ENCODE data around the gene ROR2. TPM values are rescaled to one million over a fixed set of nuclear protein-coding genes. Genes with fewer than 3 reads are reported as not detected.

Gene ROR2
- total RNA-seq, 1 experiment from 2014 or later: 5.9 TPM

- in situ Hi-C loops (cut with HindIII; ENCODE audit: low pct_unique_long_range_greater_than_20kb, low sequenced_read_pairs) (no loop called here), intact Hi-C loops (cut with micrococcal nuclease; ENCODE audit: unreplicated experiment) (no loop called here)
- TF ChIP-seq POLR2AphosphoS5 (IDR thresholded peaks at IDR 0.05; ENCODE audit: low read depth, low read length) (no peak), CTCF (IDR thresholded peaks at IDR 0.05) (no peak), REST (IDR thresholded peaks at IDR 0.05; ENCODE audit: insufficient read depth in 1 of 2, low read depth in 2 of 2, low read length in 1 of 2) (no peak)
- no peak overlapping the region for H3K4me3 ChIP-seq (ENCODE audit: low read depth in 2 of 2, low read length in 2 of 2)
- BruUV-seq (replicated peaks): no TSS peak
- no peaks in the 10 kb centered on the region for H3K27me3 ChIP-seq (ENCODE audit: control insufficient read depth, insufficient read depth, low read length)
- no peaks in the 10 kb centered on the region for H3K9me3 ChIP-seq (ENCODE audit: control insufficient read depth, insufficient read depth, low read depth, low read length)
- H3K36me3 ChIP-seq (ENCODE audit: control insufficient read depth, insufficient read depth, low read length): no peaks in the 10 kb centered on the region
- H3K27ac ChIP-seq (ENCODE audit: low read length): no peak overlapping the region
- H3K4me1 ChIP-seq (ENCODE audit: control insufficient read depth, insufficient read depth, low read length): no peaks in the 10 kb centered on the region; the same call in 1 of the 2 replicates
- ChIA-PET POLR2A (no interaction called here), CTCF (no interaction called here)
- ATAC-seq (no peak), DNase-seq (ENCODE audit: low read depth, low spot score) (no peak)
Observed at GRCh38 chr9:91937727-91938126, 12.3 kb downstream of the ROR2 start.

- no peak for TF ChIP-seq CTCF (IDR thresholded peaks at IDR 0.05)
- TF ChIP-seq SIN3A (IDR thresholded peaks at IDR 0.05; ENCODE audit: borderline replicate concordance, insufficient read depth, low read depth, low read length): no peak
- TF ChIP-seq POLR2AphosphoS5 (IDR thresholded peaks at IDR 0.05; ENCODE audit: low read depth, low read length): no peak
- TF ChIP-seq TCF7L2 (IDR thresholded peaks at IDR 0.05; ENCODE audit: low read depth, low read length): no peak
- TF ChIP-seq REST (IDR thresholded peaks at IDR 0.05; ENCODE audit: insufficient read depth in 1 of 2, low read depth in 2 of 2, low read length in 1 of 2): no peak
- no peak for ATAC-seq
- no peaks in the 10 kb centered on the region for H3K9me3 ChIP-seq (ENCODE audit: control insufficient read depth, insufficient read depth, low read depth, low read length)
- in situ Hi-C loops (cut with HindIII; ENCODE audit: low pct_unique_long_range_greater_than_20kb, low sequenced_read_pairs) (no loop called here), intact Hi-C loops (cut with micrococcal nuclease; ENCODE audit: unreplicated experiment) (no loop called here)
- H3K4me3 ChIP-seq (ENCODE audit: low read depth in 2 of 2, low read length in 2 of 2): no peak overlapping the region
- H3K27ac ChIP-seq (ENCODE audit: low read length): no peak overlapping the region
- no peaks in the 10 kb centered on the region for H3K27me3 ChIP-seq (ENCODE audit: control insufficient read depth, insufficient read depth, low read length)
- ChIA-PET POLR2A (interaction anchor here (0.6 kb wide), 1 partner anchor 13 kb away, joined by 3 read pairs; the partner anchor contains the start of gene ROR2), CTCF (no interaction called here)
- no TSS peak for BruUV-seq (replicated peaks)
- DNase-seq (ENCODE audit: low read depth, low spot score): no peak
- no peaks in the 10 kb centered on the region for H3K36me3 ChIP-seq (ENCODE audit: control insufficient read depth, insufficient read depth, low read length)
- no peaks in the 10 kb centered on the region; the same call in 1 of the 2 replicates for H3K4me1 ChIP-seq (ENCODE audit: control insufficient read depth, insufficient read depth, low read length)
Observed at GRCh38 chr9:91937056-91937455, 13.0 kb downstream of the ROR2 start.

Measured in Panc1 (cell line).